ENCODE results near the gene KRTAP1-3.

KRTAP1-3 gene

GRCh38 chr17:41020336-41020735 lies 14.3 kb downstream of the KRTAP1-3 start:
- no peak overlapping the region for H3K9ac ChIP-seq (ENCODE audit: low read depth, low read length)
- H3K4me1 ChIP-seq (ENCODE audit: control insufficient read depth, insufficient read depth, low read length) = no peaks in the 10 kb centered on the region
- no peak overlapping the region for H3K4me2 ChIP-seq (ENCODE audit: low read length)
- no peaks in the 10 kb centered on the region for H3K27me3 ChIP-seq (ENCODE audit: control insufficient read depth, insufficient read depth, low read length)
- H3K9me3 ChIP-seq (replicated peaks; ENCODE audit: low read length) = no peaks in the 10 kb centered on the region
- H3K36me3 ChIP-seq (ENCODE audit: insufficient read depth, low read length) = no peaks in the 10 kb centered on the region
- no peak overlapping the region for H3K4me3 ChIP-seq (ENCODE audit: low read length)

- Histone ChIP-seq H3K36me3 (ENCODE audit: insufficient read depth, low read length) (no peaks in the 10 kb centered on the region), H3K9ac (ENCODE audit: low read depth, low read length) (no peak overlapping the region), H3K4me2 (ENCODE audit: low read length) (no peak overlapping the region), H3K4me1 (ENCODE audit: control insufficient read depth, insufficient read depth, low read length) (no peaks in the 10 kb centered on the region), H3K27me3 (ENCODE audit: control insufficient read depth, insufficient read depth, low read length) (no peaks in the 10 kb centered on the region), H3K9me3 (replicated peaks; ENCODE audit: low read length) (no peaks in the 10 kb centered on the region), H3K4me3 (ENCODE audit: low read length) (no peak overlapping the region)
Observed at GRCh38 chr17:41019415-41019814, 15.3 kb downstream of the KRTAP1-3 start.

GRCh38 chr17:41018541-41018940 lies 16.1 kb downstream of the KRTAP1-3 start:
- Histone ChIP-seq H3K4me2 (ENCODE audit: low read length) (no peak overlapping the region), H3K4me1 (ENCODE audit: control insufficient read depth, insufficient read depth, low read length) (peaks cover 3% of the 10 kb centered on the region), H3K36me3 (ENCODE audit: insufficient read depth, low read length) (no peaks in the 10 kb centered on the region), H3K9me3 (replicated peaks; ENCODE audit: low read length) (no peaks in the 10 kb centered on the region), H3K4me3 (ENCODE audit: low read length) (no peak overlapping the region), H3K27me3 (ENCODE audit: control insufficient read depth, insufficient read depth, low read length) (no peaks in the 10 kb centered on the region), H3K9ac (ENCODE audit: low read depth, low read length) (no peak overlapping the region)

- Histone ChIP-seq H3K4me1 (ENCODE audit: control insufficient read depth, insufficient read depth, low read length) (peaks cover 10% of the 10 kb centered on the region), H3K9ac (ENCODE audit: low read depth, low read length) (no peak overlapping the region), H3K4me2 (ENCODE audit: low read length) (no peak overlapping the region), H3K9me3 (replicated peaks; ENCODE audit: low read length) (no peaks in the 10 kb centered on the region), H3K36me3 (ENCODE audit: insufficient read depth, low read length) (no peaks in the 10 kb centered on the region), H3K27me3 (ENCODE audit: control insufficient read depth, insufficient read depth, low read length) (no peaks in the 10 kb centered on the region), H3K4me3 (ENCODE audit: low read length) (no peak overlapping the region)
Observed at GRCh38 chr17:41016578-41017215, 18.0 kb downstream of the KRTAP1-3 start.

GRCh38 chr17:41015454-41015853 lies 19.2 kb downstream of the KRTAP1-3 start:
- Histone ChIP-seq H3K9me3 (replicated peaks; ENCODE audit: low read length) (no peaks in the 10 kb centered on the region), H3K27me3 (ENCODE audit: control insufficient read depth, insufficient read depth, low read length) (no peaks in the 10 kb centered on the region), H3K36me3 (ENCODE audit: insufficient read depth, low read length) (no peaks in the 10 kb centered on the region), H3K9ac (ENCODE audit: low read depth, low read length) (no peak overlapping the region), H3K4me2 (ENCODE audit: low read length) (no peak overlapping the region), H3K4me3 (ENCODE audit: low read length) (no peak overlapping the region), H3K4me1 (ENCODE audit: control insufficient read depth, insufficient read depth, low read length) (peaks cover 10% of the 10 kb centered on the region)

GRCh38 chr17:41013606-41014005 lies 21.1 kb downstream of the KRTAP1-3 start:
- Histone ChIP-seq H3K4me1 (ENCODE audit: control insufficient read depth, insufficient read depth, low read length) (peaks cover 10% of the 10 kb centered on the region), H3K9me3 (replicated peaks; ENCODE audit: low read length) (no peaks in the 10 kb centered on the region)

GRCh38 chr17:41013181-41013580 lies 21.5 kb downstream of the KRTAP1-3 start:
- no peak overlapping the region for H3K4me3 ChIP-seq (ENCODE audit: low read length)
- H3K9ac ChIP-seq (ENCODE audit: low read depth, low read length) = no peak overlapping the region
- H3K4me1 ChIP-seq (ENCODE audit: control insufficient read depth, insufficient read depth, low read length) = peaks cover 10% of the 10 kb centered on the region
- no peaks in the 10 kb centered on the region for H3K36me3 ChIP-seq (ENCODE audit: insufficient read depth, low read length)
- H3K4me2 ChIP-seq (ENCODE audit: low read length) = no peak overlapping the region
- no peaks in the 10 kb centered on the region for H3K9me3 ChIP-seq (replicated peaks; ENCODE audit: low read length)
- H3K27me3 ChIP-seq (ENCODE audit: control insufficient read depth, insufficient read depth, low read length) = no peaks in the 10 kb centered on the region

More at GRCh38 chr17:41013606-41014005, 21.1 kb downstream of the KRTAP1-3 start:
- H3K4me3 ChIP-seq (ENCODE audit: low read length) = no peak overlapping the region
- no peaks in the 10 kb centered on the region for H3K36me3 ChIP-seq (ENCODE audit: insufficient read depth, low read length)
- H3K27me3 ChIP-seq (ENCODE audit: control insufficient read depth, insufficient read depth, low read length) = no peaks in the 10 kb centered on the region
- H3K4me2 ChIP-seq (ENCODE audit: low read length) = no peak overlapping the region
- H3K9ac ChIP-seq (ENCODE audit: low read depth, low read length) = no peak overlapping the region

- no peaks in the 10 kb centered on the region for H3K27me3 ChIP-seq (ENCODE audit: control insufficient read depth, insufficient read depth, low read length)
- no peaks in the 10 kb centered on the region for H3K36me3 ChIP-seq (ENCODE audit: insufficient read depth, low read length)
- no peak overlapping the region for H3K4me3 ChIP-seq (ENCODE audit: low read length)
- no peak overlapping the region for H3K9ac ChIP-seq (ENCODE audit: low read depth, low read length)
- H3K4me1 ChIP-seq (ENCODE audit: control insufficient read depth, insufficient read depth, low read length) = peaks cover 10% of the 10 kb centered on the region
- no peaks in the 10 kb centered on the region for H3K9me3 ChIP-seq (replicated peaks; ENCODE audit: low read length)
- no peak overlapping the region for H3K4me2 ChIP-seq (ENCODE audit: low read length)
Observed at GRCh38 chr17:41012326-41013120, 22.2 kb downstream of the KRTAP1-3 start.

- Histone ChIP-seq H3K36me3 (ENCODE audit: insufficient read depth, low read length) (no peaks in the 10 kb centered on the region), H3K4me2 (ENCODE audit: low read length) (no peak overlapping the region), H3K9me3 (replicated peaks; ENCODE audit: low read length) (no peaks in the 10 kb centered on the region), H3K4me3 (ENCODE audit: low read length) (no peak overlapping the region), H3K9ac (ENCODE audit: low read depth, low read length) (no peak overlapping the region), H3K4me1 (ENCODE audit: control insufficient read depth, insufficient read depth, low read length) (peaks cover 10% of the 10 kb centered on the region), H3K27me3 (ENCODE audit: control insufficient read depth, insufficient read depth, low read length) (no peaks in the 10 kb centered on the region)
Observed at GRCh38 chr17:41010441-41010840, 24.2 kb downstream of the KRTAP1-3 start.

GRCh38 chr17:41009936-41010335 lies 24.7 kb downstream of the KRTAP1-3 start:
- H3K36me3 ChIP-seq (ENCODE audit: insufficient read depth, low read length) = no peaks in the 10 kb centered on the region
- H3K9me3 ChIP-seq (replicated peaks; ENCODE audit: low read length) = no peaks in the 10 kb centered on the region
- no peak overlapping the region for H3K4me3 ChIP-seq (ENCODE audit: low read length)
- no peak overlapping the region for H3K9ac ChIP-seq (ENCODE audit: low read depth, low read length)
- H3K4me2 ChIP-seq (ENCODE audit: low read length) = no peak overlapping the region
- H3K27me3 ChIP-seq (ENCODE audit: control insufficient read depth, insufficient read depth, low read length) = no peaks in the 10 kb centered on the region
- peaks cover 10% of the 10 kb centered on the region for H3K4me1 ChIP-seq (ENCODE audit: control insufficient read depth, insufficient read depth, low read length)

- Histone ChIP-seq H3K27me3 (ENCODE audit: control insufficient read depth, insufficient read depth, low read length) (no peaks in the 10 kb centered on the region), H3K36me3 (ENCODE audit: insufficient read depth, low read length) (no peaks in the 10 kb centered on the region), H3K4me3 (ENCODE audit: low read length) (no peak overlapping the region), H3K4me2 (ENCODE audit: low read length) (no peak overlapping the region), H3K9me3 (replicated peaks; ENCODE audit: low read length) (no peaks in the 10 kb centered on the region), H3K4me1 (ENCODE audit: control insufficient read depth, insufficient read depth, low read length) (peaks cover 10% of the 10 kb centered on the region), H3K9ac (ENCODE audit: low read depth, low read length) (no peak overlapping the region)
Observed at GRCh38 chr17:41009301-41009760, 25.3 kb downstream of the KRTAP1-3 start.

- H3K4me2 ChIP-seq (ENCODE audit: low read length) = no peak within 1 kb of the TSS
- H3K9me3 ChIP-seq (replicated peaks; ENCODE audit: low read length) = no peaks in the 10 kb centered on the region
- H3K27me3 ChIP-seq (ENCODE audit: control insufficient read depth, insufficient read depth, low read length) = no peaks in the 10 kb centered on the region
- no peak within 1 kb of the TSS for H3K9ac ChIP-seq (ENCODE audit: low read depth, low read length)
- H3K4me1 ChIP-seq (ENCODE audit: control insufficient read depth, insufficient read depth, low read length) = peaks cover 13% of the 10 kb centered on the region
- H3K36me3 ChIP-seq (ENCODE audit: insufficient read depth, low read length) = no peaks in the 10 kb centered on the region
- H3K4me3 ChIP-seq (ENCODE audit: low read length) = no peak within 1 kb of the TSS
Observed at GRCh38 chr17:41008811-41009210, 25.9 kb downstream of the KRTAP1-3 start, which contains the start of gene KRTAP3-1. Gene KRTAP3-1 (minus strand): TSS chr17:41009128. CDS start chr17:41009074, 54 bp downstream.

Measured in skeletal muscle satellite cell (primary cell).